ENCODE measurements around the gene PNMA8A. TPM values are rescaled to one million over a fixed set of nuclear protein-coding genes. Genes with fewer than 3 reads are reported as not detected.

Gene PNMA8A
- total and polyA plus RNA-seq, 2 experiments from 2014 or later = 5.5 to 11.2 TPM

DNA sequence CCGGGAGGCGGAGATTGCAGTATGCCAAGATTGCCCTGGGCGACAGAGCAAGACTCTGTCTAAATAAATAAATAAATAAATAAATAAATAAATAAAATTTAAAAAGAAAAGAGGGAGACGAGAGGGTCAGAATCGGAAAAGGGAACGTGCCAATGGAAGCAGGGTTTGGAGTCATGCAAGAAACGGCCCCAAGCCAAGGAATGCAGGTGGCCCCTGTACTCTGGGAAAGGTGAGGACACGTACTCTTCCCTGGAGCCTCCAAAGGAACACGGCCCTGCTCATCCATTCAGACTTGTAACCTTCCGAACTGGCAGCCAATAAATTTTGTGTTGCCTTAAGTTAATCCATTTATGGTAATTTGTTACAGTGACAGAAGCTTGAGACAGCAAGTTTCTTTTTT lies 22.8 kb downstream of the PNMA8A start:
- H3K4me3 ChIP-seq = no peak overlapping the region

DNA sequence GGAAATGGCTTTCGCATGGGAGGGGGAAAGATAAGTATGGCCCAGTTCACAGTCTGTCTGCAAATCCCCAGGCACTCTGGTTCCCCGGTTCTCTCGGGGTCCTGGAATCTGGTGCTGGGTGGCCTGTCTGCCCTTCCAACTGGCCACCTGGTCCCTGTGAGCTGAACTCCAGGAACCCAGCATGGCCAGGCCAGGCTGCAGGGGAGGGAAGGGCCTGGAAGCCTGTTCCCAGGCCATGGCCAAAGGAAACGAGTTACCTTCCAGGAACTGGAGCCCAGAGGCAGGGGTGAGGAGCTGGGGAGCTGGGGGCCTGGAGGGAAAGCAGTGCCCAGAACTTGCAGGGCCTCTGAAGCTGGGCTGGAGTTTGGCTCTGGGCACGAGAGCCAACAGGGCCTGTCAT lies 23.5 kb downstream of the PNMA8A start:
- H3K4me3 ChIP-seq = no peak overlapping the region
- no peaks in the 10 kb centered on the region for H3K9me2 ChIP-seq (replicated peaks; ENCODE audit: insufficient read depth)
- TF ChIP-seq EZH2phosphoT487 (IDR thresholded peaks at IDR 0.05; ENCODE audit: low read depth, severe bottlenecking, unreplicated experiment) = no peak
- TF ChIP-seq, protein P1, sequence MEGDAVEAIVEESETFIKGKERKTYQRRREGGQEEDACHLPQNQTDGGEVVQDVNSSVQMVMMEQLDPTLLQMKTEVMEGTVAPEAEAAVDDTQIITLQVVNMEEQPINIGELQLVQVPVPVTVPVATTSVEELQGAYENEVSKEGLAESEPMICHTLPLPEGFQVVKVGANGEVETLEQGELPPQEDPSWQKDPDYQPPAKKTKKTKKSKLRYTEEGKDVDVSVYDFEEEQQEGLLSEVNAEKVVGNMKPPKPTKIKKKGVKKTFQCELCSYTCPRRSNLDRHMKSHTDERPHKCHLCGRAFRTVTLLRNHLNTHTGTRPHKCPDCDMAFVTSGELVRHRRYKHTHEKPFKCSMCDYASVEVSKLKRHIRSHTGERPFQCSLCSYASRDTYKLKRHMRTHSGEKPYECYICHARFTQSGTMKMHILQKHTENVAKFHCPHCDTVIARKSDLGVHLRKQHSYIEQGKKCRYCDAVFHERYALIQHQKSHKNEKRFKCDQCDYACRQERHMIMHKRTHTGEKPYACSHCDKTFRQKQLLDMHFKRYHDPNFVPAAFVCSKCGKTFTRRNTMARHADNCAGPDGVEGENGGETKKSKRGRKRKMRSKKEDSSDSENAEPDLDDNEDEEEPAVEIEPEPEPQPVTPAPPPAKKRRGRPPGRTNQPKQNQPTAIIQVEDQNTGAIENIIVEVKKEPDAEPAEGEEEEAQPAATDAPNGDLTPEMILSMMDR (IDR thresholded peaks at IDR 0.05; ENCODE audit: poor library complexity) = no peak
- TF ChIP-seq EZH2 (IDR thresholded peaks at IDR 0.05; ENCODE audit: borderline replicate concordance) = no peak
- H3K4me1 ChIP-seq (ENCODE audit: insufficient read depth) = peaks cover 1% of the 10 kb centered on the region
- H3K27me3 ChIP-seq = no peaks in the 10 kb centered on the region
- H3K27ac ChIP-seq = no peak overlapping the region
- no peaks in the 10 kb centered on the region for H3K36me3 ChIP-seq (replicated peaks; ENCODE audit: insufficient read depth, low read depth)
- H4K20me1 ChIP-seq (ENCODE audit: insufficient read depth, poor library complexity, severe bottlenecking) = no peaks in the 10 kb centered on the region
- H3K79me2 ChIP-seq = no peaks in the 10 kb centered on the region
- DNase-seq (ENCODE audit: low spot score) = no peak
- WGBS (ENCODE audit: low lambda C conversion rate, missing lambda C conversion rate) = 87% methylated on average over 5 of the region's 5 CpGs
- no peak overlapping the region for H3K4me2 ChIP-seq
- H3K9me3 ChIP-seq (ENCODE audit: low read depth) = no peaks in the 10 kb centered on the region
- no peak overlapping the region for H2AFZ ChIP-seq

More for the DNA sequence above, 22.8 kb downstream of the PNMA8A start:
- Histone ChIP-seq H3K79me2 (no peaks in the 10 kb centered on the region), H3K36me3 (replicated peaks; ENCODE audit: insufficient read depth, low read depth) (no peaks in the 10 kb centered on the region), H3K27ac (no peak overlapping the region), H3K4me2 (no peak overlapping the region), H3K9me2 (replicated peaks; ENCODE audit: insufficient read depth) (no peaks in the 10 kb centered on the region), H4K20me1 (ENCODE audit: insufficient read depth, poor library complexity, severe bottlenecking) (no peaks in the 10 kb centered on the region), H3K9me3 (ENCODE audit: low read depth) (no peaks in the 10 kb centered on the region), H2AFZ (no peak overlapping the region), H3K27me3 (no peaks in the 10 kb centered on the region), H3K4me1 (ENCODE audit: insufficient read depth) (no peaks in the 10 kb centered on the region)
- TF ChIP-seq, protein P1 (IDR thresholded peaks at IDR 0.05; ENCODE audit: poor library complexity) = no peak
- no peak for TF ChIP-seq EZH2 (IDR thresholded peaks at IDR 0.05; ENCODE audit: borderline replicate concordance)
- no peak for TF ChIP-seq EZH2phosphoT487 (IDR thresholded peaks at IDR 0.05; ENCODE audit: low read depth, severe bottlenecking, unreplicated experiment)
- no peak for DNase-seq (ENCODE audit: low spot score)
- 95% methylated on average over 10 of the region's 10 CpGs for WGBS (ENCODE audit: low lambda C conversion rate, missing lambda C conversion rate)

DNA sequence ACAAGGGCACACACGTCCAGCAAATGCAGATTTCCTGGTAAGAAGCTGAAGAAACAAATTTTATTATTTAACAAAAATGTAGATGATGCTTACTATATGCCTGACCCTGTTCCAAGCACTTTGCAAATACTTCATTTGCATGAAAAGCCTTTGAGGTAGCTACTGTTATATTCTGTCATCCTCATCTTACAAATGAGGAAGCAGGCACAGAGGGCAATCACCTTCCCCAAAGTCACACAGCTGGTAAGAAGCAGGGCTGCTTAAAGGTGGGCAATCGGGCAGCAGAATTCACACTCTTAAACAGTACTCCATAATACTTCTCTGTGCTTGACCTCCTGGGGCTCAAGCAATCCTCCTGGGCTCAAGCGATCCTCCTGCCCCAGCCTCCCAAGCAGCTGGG lies 24.4 kb downstream of the PNMA8A start:
- no peak overlapping the region for H3K4me2 ChIP-seq
- no peaks in the 10 kb centered on the region for H3K79me2 ChIP-seq
- H3K36me3 ChIP-seq (replicated peaks; ENCODE audit: insufficient read depth, low read depth) = no peaks in the 10 kb centered on the region
- no peak overlapping the region for H3K4me3 ChIP-seq
- no peak for DNase-seq (ENCODE audit: low spot score)
- H4K20me1 ChIP-seq (ENCODE audit: insufficient read depth, poor library complexity, severe bottlenecking) = no peaks in the 10 kb centered on the region
- 49% methylated on average over 3 of the region's 3 CpGs for WGBS (ENCODE audit: low lambda C conversion rate, missing lambda C conversion rate)
- no peaks in the 10 kb centered on the region for H3K9me3 ChIP-seq (ENCODE audit: low read depth)
- TF ChIP-seq EZH2phosphoT487 (IDR thresholded peaks at IDR 0.05; ENCODE audit: low read depth, severe bottlenecking, unreplicated experiment) = no peak
- H3K27ac ChIP-seq = no peak overlapping the region
- no peak overlapping the region for H2AFZ ChIP-seq
- H3K4me1 ChIP-seq (ENCODE audit: insufficient read depth) = peaks cover 6% of the 10 kb centered on the region
- no peaks in the 10 kb centered on the region for H3K27me3 ChIP-seq
- no peaks in the 10 kb centered on the region for H3K9me2 ChIP-seq (replicated peaks; ENCODE audit: insufficient read depth)

DNA sequence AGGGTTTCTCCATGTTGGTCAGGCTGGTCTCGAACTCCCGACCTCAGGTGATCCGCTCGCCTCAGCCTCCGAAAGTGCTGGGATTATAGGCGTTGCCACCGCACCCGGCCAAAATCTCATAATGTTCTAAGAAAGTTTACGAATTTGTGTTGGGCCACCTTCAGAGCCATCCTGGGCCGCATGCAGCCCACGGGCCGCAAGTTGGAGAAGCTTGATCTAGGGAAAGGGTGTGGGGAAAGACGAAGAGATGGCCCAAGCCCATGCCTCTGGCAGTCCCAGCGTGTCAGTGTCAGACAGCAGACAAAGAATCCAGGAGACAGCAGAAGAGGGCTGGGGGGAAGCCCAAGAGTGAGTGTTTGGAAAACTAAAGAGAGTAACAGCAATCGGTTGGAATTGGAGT lies 25.3 kb downstream of the PNMA8A start:
- Histone ChIP-seq H4K20me1 (ENCODE audit: insufficient read depth, poor library complexity, severe bottlenecking) (no peaks in the 10 kb centered on the region), H3K79me2 (no peaks in the 10 kb centered on the region), H3K9me3 (ENCODE audit: low read depth) (no peaks in the 10 kb centered on the region), H3K36me3 (replicated peaks; ENCODE audit: insufficient read depth, low read depth) (no peaks in the 10 kb centered on the region), H2AFZ (no peak overlapping the region), H3K4me3 (no peak overlapping the region), H3K27ac (no peak overlapping the region), H3K27me3 (no peaks in the 10 kb centered on the region), H3K4me1 (ENCODE audit: insufficient read depth) (peaks cover 6% of the 10 kb centered on the region), H3K4me2 (no peak overlapping the region), H3K9me2 (replicated peaks; ENCODE audit: insufficient read depth) (no peaks in the 10 kb centered on the region)
- no peak for DNase-seq (ENCODE audit: low spot score)
- 82% methylated on average over 15 of the region's 15 CpGs for WGBS (ENCODE audit: low lambda C conversion rate, missing lambda C conversion rate)
- TF ChIP-seq, protein P1 (IDR thresholded peaks at IDR 0.05; ENCODE audit: poor library complexity) = no peak
- no peak for TF ChIP-seq EZH2 (IDR thresholded peaks at IDR 0.05; ENCODE audit: borderline replicate concordance)
- TF ChIP-seq EZH2phosphoT487 (IDR thresholded peaks at IDR 0.05; ENCODE audit: low read depth, severe bottlenecking, unreplicated experiment) = no peak

All from hepatocyte (in vitro differentiated cells).